SK-N-SH treated with all-trans-retinoic acid at 6 μM for 48 hours (cell line): Measurements from ENCODE around the gene IFIT1B.

ENCODE experiments used
- ATAC-seq: fragments of 200-7000 bp; cut with Tn5 transposase; 3 replicates; pipeline ENCODE4 v1.9.1; 2020; ENCODE audit warnings: mild to moderate bottlenecking, moderate library complexity
- ARNTL ChIP-seq: fragments of 450-650 bp; formaldehyde crosslinking; IDR thresholded peaks from 2 replicates; pipeline ENCODE4 v1.5.0; 2020; ENCODE audit warnings: low read depth, mild to moderate bottlenecking, moderate library complexity, borderline replicate concordance
- CSDC2 ChIP-seq: fragments of 250-450 bp; sonication (Bioruptor Pico); IDR thresholded peaks from 2 replicates; pipeline ENCODE4 v1.5.0; 2020; ENCODE audit warnings: mild to moderate bottlenecking, moderate library complexity
- ESRRG ChIP-seq: fragments of 250-450 bp; sonication (Bioruptor Pico); IDR thresholded peaks from 2 replicates; pipeline ENCODE4 v1.6.1; 2021; ENCODE audit warnings: mild to moderate bottlenecking
- GLIS3 ChIP-seq: fragments of 250-450 bp; sonication (Bioruptor Pico); IDR thresholded peaks from 2 replicates; pipeline ENCODE4 v1.5.0; 2020; ENCODE audit warnings: mild to moderate bottlenecking, moderate library complexity
- ISL1 ChIP-seq: fragments of 250-450 bp; sonication (Bioruptor Pico); IDR thresholded peaks from 2 replicates; pipeline ENCODE4 v2.1.2; 2022; ENCODE audit warnings: mild to moderate bottlenecking, moderate library complexity
- OSR1 ChIP-seq: fragments of 250-450 bp; sonication (Bioruptor Pico); IDR thresholded peaks from 2 replicates; pipeline ENCODE4 v1.8.0; 2022; ENCODE audit warnings: moderate library complexity, mild to moderate bottlenecking, inconsistent platforms
- RARB ChIP-seq: fragments of 250-450 bp; sonication (Bioruptor Pico); IDR thresholded peaks from 2 replicates; pipeline ENCODE4 v1.8.0; 2021; ENCODE audit warnings: mild to moderate bottlenecking, moderate library complexity
- SNAI2 ChIP-seq: fragments of 250-450 bp; sonication (Bioruptor Pico); IDR thresholded peaks from 2 replicates; pipeline ENCODE4 v1.5.0; 2020; ENCODE audit warnings: mild to moderate bottlenecking, moderate library complexity
- TCF4 ChIP-seq: fragments of 250-450 bp; sonication (Bioruptor Pico); IDR thresholded peaks from 2 replicates; pipeline ENCODE4 v1.8.0; 2021; ENCODE audit warnings: mild to moderate bottlenecking, moderate library complexity, borderline replicate concordance
- TOX ChIP-seq: fragments of 250-450 bp; sonication (Bioruptor Pico); IDR thresholded peaks from 2 replicates; pipeline ENCODE4 v1.8.0; 2021; ENCODE audit warnings: mild to moderate bottlenecking, moderate library complexity, borderline replicate concordance
- ZC3H10 ChIP-seq: fragments of 250-450 bp; sonication (Bioruptor Pico); IDR thresholded peaks from 2 replicates; pipeline ENCODE4 v1.5.1; 2021; ENCODE audit warnings: mild to moderate bottlenecking, moderate library complexity
- ZFP3 ChIP-seq: fragments of 250-450 bp; sonication (Bioruptor Pico); IDR thresholded peaks from 2 replicates; pipeline ENCODE4 v1.5.0; 2020; ENCODE audit warnings: mild to moderate bottlenecking, moderate library complexity
- ZNF565 ChIP-seq: fragments of 450-650 bp; formaldehyde crosslinking; conservative IDR thresholded peaks from 2 replicates; pipeline ENCODE4 v1.5.0; 2020; ENCODE audit warnings: low read depth, mild to moderate bottlenecking, moderate library complexity
- ZNF70 ChIP-seq: fragments of 450-650 bp; formaldehyde crosslinking; IDR thresholded peaks from 2 replicates; pipeline ENCODE4 v1.5.0; 2020; ENCODE audit warnings: mild to moderate bottlenecking, moderate library complexity
- ZNF8 ChIP-seq: fragments of 450-650 bp; formaldehyde crosslinking; IDR thresholded peaks from 2 replicates; pipeline ENCODE4 v1.5.0; 2020; ENCODE audit warnings: mild to moderate bottlenecking, moderate library complexity
- TF ChIP-seq, protein P1 (sequence below): fragments of 250-450 bp; sonication (Bioruptor Pico); IDR thresholded peaks from 2 replicates; pipeline ENCODE4 v1.5.1; 2020; ENCODE audit warnings: low read depth, mild to moderate bottlenecking, moderate library complexity
- TF ChIP-seq, protein P2 (sequence below): fragments of 250-450 bp; sonication (Bioruptor Pico); IDR thresholded peaks from 2 replicates; pipeline ENCODE4 v1.8.0; 2021; ENCODE audit warnings: low read depth, mild to moderate bottlenecking, moderate library complexity, borderline replicate concordance
- TF ChIP-seq, protein P3 (sequence below): fragments of 250-450 bp; sonication (Bioruptor Pico); IDR thresholded peaks from 2 replicates; pipeline ENCODE4 v1.5.0; 2020; ENCODE audit warnings: mild to moderate bottlenecking, moderate library complexity
- TF ChIP-seq, protein P4 (sequence below): fragments of 250-450 bp; sonication (Bioruptor Pico); IDR thresholded peaks from 2 replicates; pipeline ENCODE4 v1.5.1; 2021; ENCODE audit warnings: mild to moderate bottlenecking, moderate library complexity
- TF ChIP-seq, protein P5 (sequence below): fragments of 250-450 bp; sonication (Bioruptor Pico); IDR thresholded peaks from 2 replicates; pipeline ENCODE4 v1.8.0; 2020; ENCODE audit warnings: mild to moderate bottlenecking, moderate library complexity, borderline replicate concordance

Gene IFIT1B

DNA sequence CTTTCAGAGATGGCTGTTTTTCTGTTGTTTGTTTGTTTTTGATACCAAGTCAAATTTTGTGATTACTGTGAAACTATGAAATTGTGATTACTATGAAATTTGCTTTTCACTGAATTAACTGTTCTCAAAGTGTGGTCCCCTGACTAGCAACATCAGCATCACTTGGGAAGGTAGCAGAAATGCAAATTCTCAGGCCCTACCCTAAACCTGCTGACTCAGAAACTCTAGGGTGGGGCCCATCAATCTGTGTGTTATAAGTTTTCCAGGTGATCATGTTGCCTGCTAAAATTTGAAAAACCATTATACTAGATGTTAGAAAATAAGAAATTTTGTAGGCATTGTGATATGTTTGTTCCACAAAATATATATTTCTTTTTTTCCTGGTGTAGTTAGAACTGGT is 1.2 kb downstream of the IFIT1B start:
- no peak for ATAC-seq
- TF ChIP-seq ESRRG = no peak
- TF ChIP-seq TCF4 = no peak
- no peak for TF ChIP-seq ZC3H10 (CRISPR knock-in tag)
- TF ChIP-seq, protein P1, sequence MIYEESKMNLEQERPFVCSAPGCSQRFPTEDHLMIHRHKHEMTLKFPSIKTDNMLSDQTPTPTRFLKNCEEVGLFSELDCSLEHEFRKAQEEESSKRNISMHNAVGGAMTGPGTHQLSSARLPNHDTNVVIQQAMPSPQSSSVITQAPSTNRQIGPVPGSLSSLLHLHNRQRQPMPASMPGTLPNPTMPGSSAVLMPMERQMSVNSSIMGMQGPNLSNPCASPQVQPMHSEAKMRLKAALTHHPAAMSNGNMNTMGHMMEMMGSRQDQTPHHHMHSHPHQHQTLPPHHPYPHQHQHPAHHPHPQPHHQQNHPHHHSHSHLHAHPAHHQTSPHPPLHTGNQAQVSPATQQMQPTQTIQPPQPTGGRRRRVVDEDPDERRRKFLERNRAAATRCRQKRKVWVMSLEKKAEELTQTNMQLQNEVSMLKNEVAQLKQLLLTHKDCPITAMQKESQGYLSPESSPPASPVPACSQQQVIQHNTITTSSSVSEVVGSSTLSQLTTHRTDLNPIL = no peak
- TF ChIP-seq, protein P2, sequence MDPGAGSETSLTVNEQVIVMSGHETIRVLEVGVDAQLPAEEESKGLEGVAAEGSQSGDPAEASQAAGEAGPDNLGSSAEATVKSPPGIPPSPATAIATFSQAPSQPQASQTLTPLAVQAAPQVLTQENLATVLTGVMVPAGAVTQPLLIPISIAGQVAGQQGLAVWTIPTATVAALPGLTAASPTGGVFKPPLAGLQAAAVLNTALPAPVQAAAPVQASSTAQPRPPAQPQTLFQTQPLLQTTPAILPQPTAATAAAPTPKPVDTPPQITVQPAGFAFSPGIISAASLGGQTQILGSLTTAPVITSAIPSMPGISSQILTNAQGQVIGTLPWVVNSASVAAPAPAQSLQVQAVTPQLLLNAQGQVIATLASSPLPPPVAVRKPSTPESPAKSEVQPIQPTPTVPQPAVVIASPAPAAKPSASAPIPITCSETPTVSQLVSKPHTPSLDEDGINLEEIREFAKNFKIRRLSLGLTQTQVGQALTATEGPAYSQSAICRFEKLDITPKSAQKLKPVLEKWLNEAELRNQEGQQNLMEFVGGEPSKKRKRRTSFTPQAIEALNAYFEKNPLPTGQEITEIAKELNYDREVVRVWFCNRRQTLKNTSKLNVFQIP (CRISPR knock-in tag) = no peak
- TF ChIP-seq TOX (CRISPR knock-in tag) = no peak

DNA sequence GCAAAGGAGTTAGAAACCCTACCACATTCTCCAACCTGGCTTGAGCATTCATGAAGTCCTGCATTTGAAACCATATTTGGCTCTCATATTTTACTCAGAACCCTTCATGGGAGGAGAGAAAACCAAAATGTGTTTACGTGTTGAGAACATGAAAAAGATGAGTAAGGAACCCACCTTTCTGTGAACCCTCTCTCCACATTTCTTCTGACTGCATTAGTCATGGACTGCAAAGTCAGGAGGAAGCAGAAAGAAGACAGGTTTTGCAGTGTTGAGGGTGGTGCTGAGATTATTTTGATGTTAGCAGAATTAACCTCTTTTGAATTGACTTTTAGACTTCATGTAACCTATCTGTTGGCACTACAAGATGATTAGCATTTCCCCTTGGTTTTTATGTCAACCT is 4.9 kb downstream of the IFIT1B start:
- ATAC-seq = no peak
- TF ChIP-seq ZNF8 (CRISPR knock-in tag) = no peak
- TF ChIP-seq SNAI2 (CRISPR knock-in tag) = no peak
- TF ChIP-seq CSDC2 (CRISPR knock-in tag) = no peak
- TF ChIP-seq, protein P3, sequence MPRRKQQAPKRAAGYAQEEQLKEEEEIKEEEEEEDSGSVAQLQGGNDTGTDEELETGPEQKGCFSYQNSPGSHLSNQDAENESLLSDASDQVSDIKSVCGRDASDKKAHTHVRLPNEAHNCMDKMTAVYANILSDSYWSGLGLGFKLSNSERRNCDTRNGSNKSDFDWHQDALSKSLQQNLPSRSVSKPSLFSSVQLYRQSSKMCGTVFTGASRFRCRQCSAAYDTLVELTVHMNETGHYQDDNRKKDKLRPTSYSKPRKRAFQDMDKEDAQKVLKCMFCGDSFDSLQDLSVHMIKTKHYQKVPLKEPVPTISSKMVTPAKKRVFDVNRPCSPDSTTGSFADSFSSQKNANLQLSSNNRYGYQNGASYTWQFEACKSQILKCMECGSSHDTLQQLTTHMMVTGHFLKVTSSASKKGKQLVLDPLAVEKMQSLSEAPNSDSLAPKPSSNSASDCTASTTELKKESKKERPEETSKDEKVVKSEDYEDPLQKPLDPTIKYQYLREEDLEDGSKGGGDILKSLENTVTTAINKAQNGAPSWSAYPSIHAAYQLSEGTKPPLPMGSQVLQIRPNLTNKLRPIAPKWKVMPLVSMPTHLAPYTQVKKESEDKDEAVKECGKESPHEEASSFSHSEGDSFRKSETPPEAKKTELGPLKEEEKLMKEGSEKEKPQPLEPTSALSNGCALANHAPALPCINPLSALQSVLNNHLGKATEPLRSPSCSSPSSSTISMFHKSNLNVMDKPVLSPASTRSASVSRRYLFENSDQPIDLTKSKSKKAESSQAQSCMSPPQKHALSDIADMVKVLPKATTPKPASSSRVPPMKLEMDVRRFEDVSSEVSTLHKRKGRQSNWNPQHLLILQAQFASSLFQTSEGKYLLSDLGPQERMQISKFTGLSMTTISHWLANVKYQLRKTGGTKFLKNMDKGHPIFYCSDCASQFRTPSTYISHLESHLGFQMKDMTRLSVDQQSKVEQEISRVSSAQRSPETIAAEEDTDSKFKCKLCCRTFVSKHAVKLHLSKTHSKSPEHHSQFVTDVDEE (CRISPR knock-in tag) = no peak
- TF ChIP-seq ZFP3 (CRISPR knock-in tag) = no peak
- TF ChIP-seq, protein P4, sequence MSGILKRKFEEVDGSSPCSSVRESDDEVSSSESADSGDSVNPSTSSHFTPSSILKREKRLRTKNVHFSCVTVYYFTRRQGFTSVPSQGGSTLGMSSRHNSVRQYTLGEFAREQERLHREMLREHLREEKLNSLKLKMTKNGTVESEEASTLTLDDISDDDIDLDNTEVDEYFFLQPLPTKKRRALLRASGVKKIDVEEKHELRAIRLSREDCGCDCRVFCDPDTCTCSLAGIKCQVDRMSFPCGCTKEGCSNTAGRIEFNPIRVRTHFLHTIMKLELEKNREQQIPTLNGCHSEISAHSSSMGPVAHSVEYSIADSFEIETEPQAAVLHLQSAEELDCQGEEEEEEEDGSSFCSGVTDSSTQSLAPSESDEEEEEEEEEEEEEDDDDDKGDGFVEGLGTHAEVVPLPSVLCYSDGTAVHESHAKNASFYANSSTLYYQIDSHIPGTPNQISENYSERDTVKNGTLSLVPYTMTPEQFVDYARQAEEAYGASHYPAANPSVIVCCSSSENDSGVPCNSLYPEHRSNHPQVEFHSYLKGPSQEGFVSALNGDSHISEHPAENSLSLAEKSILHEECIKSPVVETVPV (CRISPR knock-in tag) = no peak
- TF ChIP-seq ZC3H10 (CRISPR knock-in tag) = no peak
- no peak for TF ChIP-seq ZNF565 (CRISPR knock-in tag)
- TF ChIP-seq, protein P5, sequence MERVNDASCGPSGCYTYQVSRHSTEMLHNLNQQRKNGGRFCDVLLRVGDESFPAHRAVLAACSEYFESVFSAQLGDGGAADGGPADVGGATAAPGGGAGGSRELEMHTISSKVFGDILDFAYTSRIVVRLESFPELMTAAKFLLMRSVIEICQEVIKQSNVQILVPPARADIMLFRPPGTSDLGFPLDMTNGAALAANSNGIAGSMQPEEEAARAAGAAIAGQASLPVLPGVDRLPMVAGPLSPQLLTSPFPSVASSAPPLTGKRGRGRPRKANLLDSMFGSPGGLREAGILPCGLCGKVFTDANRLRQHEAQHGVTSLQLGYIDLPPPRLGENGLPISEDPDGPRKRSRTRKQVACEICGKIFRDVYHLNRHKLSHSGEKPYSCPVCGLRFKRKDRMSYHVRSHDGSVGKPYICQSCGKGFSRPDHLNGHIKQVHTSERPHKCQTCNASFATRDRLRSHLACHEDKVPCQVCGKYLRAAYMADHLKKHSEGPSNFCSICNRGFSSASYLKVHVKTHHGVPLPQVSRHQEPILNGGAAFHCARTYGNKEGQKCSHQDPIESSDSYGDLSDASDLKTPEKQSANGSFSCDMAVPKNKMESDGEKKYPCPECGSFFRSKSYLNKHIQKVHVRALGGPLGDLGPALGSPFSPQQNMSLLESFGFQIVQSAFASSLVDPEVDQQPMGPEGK (CRISPR knock-in tag) = no peak
- TF ChIP-seq, protein P1 = no peak
- no peak for TF ChIP-seq RARB (CRISPR knock-in tag)
- no peak for TF ChIP-seq ARNTL (CRISPR knock-in tag)
- no peak for TF ChIP-seq OSR1 (CRISPR knock-in tag)
- TF ChIP-seq ESRRG = no peak
- TF ChIP-seq ISL1 (CRISPR knock-in tag) = no peak
- TF ChIP-seq GLIS3 (CRISPR knock-in tag) = no peak
- no peak for TF ChIP-seq TOX (CRISPR knock-in tag)
- TF ChIP-seq ZNF70 (CRISPR knock-in tag) = no peak
